22Rv1 (cell line): ENCODE measurements around the gene LAMA1.

Source experiments
- ZFX ChIP-seq: fragments of 450-650 bp; IDR thresholded peaks from 2 replicates; pipeline ENCODE4 v1.6.1; 2017; ENCODE audit warnings: antibody characterized with exemption, borderline replicate concordance
- TF ChIP-seq, protein P1 (sequence below): fragments of 450-650 bp; IDR thresholded peaks from 2 replicates; pipeline ENCODE4 v1.5.1; 2017; ENCODE audit warnings: mild to moderate bottlenecking

DNA sequence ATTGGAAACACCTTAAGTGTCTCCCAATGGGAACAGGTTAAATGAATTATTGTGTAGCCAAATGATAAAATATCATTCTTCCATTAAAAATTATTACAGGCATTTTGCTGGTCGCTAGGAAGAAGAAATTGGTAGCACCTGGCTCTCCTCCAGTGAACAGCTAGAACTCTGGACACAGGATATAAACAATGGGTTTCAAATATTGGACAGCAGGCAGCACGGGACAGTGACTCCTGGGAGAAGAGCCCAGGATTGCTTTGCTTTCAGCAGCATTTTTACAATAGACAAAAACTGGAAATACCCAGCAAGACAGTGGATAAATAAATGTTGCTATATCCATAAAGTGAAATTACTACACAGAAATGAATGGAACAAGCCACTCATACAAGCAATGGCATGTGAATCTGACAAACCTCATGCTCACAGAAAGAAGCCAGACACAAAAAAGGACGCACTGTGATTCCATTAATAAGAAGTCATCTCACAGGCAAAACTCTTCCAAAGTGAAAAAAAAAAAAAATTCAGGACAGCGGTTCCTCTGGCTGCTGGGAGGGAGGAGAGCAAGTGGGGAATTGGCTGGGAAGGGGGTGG, 50.5 kb downstream of the LAMA1 start:
- TF ChIP-seq, protein P1, sequence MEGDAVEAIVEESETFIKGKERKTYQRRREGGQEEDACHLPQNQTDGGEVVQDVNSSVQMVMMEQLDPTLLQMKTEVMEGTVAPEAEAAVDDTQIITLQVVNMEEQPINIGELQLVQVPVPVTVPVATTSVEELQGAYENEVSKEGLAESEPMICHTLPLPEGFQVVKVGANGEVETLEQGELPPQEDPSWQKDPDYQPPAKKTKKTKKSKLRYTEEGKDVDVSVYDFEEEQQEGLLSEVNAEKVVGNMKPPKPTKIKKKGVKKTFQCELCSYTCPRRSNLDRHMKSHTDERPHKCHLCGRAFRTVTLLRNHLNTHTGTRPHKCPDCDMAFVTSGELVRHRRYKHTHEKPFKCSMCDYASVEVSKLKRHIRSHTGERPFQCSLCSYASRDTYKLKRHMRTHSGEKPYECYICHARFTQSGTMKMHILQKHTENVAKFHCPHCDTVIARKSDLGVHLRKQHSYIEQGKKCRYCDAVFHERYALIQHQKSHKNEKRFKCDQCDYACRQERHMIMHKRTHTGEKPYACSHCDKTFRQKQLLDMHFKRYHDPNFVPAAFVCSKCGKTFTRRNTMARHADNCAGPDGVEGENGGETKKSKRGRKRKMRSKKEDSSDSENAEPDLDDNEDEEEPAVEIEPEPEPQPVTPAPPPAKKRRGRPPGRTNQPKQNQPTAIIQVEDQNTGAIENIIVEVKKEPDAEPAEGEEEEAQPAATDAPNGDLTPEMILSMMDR, result no peak
- TF ChIP-seq ZFX, result no peak
